Measurements from ENCODE around the gene WNT10A. TPM values are rescaled to one million over a fixed set of nuclear protein-coding genes. Genes with fewer than 3 reads are reported as not detected.

Gene WNT10A
- total and polyA plus RNA-seq, 9 of the 15 experiments (the other 6 are each of a cell fraction or from before 2014, with no cell fraction given), result not detected

DNA sequence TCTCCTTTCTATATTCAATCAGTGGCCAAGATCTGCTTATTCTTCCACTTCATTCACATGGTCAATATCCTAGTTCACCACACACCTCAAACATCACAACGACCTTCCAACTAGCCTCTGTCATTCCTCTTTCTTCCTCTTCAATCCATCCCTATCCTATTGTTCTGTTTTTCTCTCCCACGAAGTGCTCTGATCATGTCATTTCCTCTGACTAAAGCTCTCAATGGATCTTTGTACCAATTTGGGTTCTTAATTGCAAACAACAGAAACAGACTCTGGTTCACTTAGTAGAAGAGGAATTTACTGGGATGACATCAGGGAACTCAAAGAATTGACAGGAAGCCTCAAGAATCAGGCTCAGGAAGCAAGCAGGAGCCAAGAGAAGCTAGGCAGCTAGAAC lies 23.5 kb downstream of the WNT10A start:
- H3K4me3 ChIP-seq, result no peak overlapping the region
- no peak overlapping the region for H3K27ac ChIP-seq (ENCODE audit: extremely low read depth, low read depth, low read length)
- no peaks in the 10 kb centered on the region for H3K79me2 ChIP-seq (ENCODE audit: control insufficient read depth, insufficient read depth, low read length)
- H3K4me1 ChIP-seq (replicated peaks in 1 of 2; ENCODE audit: control insufficient read depth in 2 of 2, insufficient read depth in 2 of 2, low read length in 2 of 2), result peaks cover 4 to 10% of the 10 kb centered on the region in 2 experiments; a peak in 3 of 5 replicates
- in situ Hi-C loops (cut with MboI) (no loop called here), intact Hi-C loops (cut with micrococcal nuclease) (no loop called here)
- H4K20me1 ChIP-seq (replicated peaks; ENCODE audit: control insufficient read depth, insufficient read depth, low read length), result no peaks in the 10 kb centered on the region
- ChIA-PET POLR2A (no interaction called here), CTCF (ENCODE audit: low intra/inter-chr PET ratio) (no interaction called here)
- H3K9me1 ChIP-seq (ENCODE audit: control insufficient read depth, insufficient read depth, low read length), result no peaks in the 10 kb centered on the region
- no peaks in the 10 kb centered on the region for H3K36me3 ChIP-seq (ENCODE audit: control insufficient read depth, insufficient read depth, low read length)
- DNase-seq (ENCODE audit: extremely low read depth in 1 of 4, low spot score in 3 of 4) (no peak), FAIRE-seq (no peak), ATAC-seq (no peak)
- H3K9ac ChIP-seq (ENCODE audit: insufficient read depth in 1 of 2, low read depth in 2 of 2, low read length in 2 of 2), result no peak overlapping the region
- 20% methylated on average over 2 of the region's 2 CpGs for WGBS (ENCODE audit: insufficient coverage, low coverage, missing lambda C conversion rate)
- peaks cover 7 to 13% of the 10 kb centered on the region in 2 experiments for H3K27me3 ChIP-seq (ENCODE audit: control insufficient read depth in 2 of 2, insufficient read depth in 2 of 2, low read length in 2 of 2)
- H2AFZ ChIP-seq (ENCODE audit: low read depth, low read length), result no peak overlapping the region
- H3K9me3 ChIP-seq (replicated peaks; ENCODE audit: control insufficient read depth, insufficient read depth, low read depth, low read length), result no peaks in the 10 kb centered on the region
- no peak for TF ChIP-seq CTCFL (IDR thresholded peaks at IDR 0.05; ENCODE audit: borderline replicate concordance, insufficient read depth, low read depth, low read length, poor library complexity, severe bottlenecking)
- TF ChIP-seq MEF2D (tag; conservative IDR thresholded peaks at IDR 0.05; ENCODE audit: low read depth), result no peak
- H3K4me2 ChIP-seq (ENCODE audit: insufficient read depth, low read length), result no peak overlapping the region
- no TSS peak for BruUV-seq (replicated peaks)

Measured in K562 (cell line).